Fibroblast of peridontal ligament (primary cell): ENCODE measurements around the gene FMNL3.
"Not testable (repeated sequence)": the region's sequence is repeated elsewhere in the genome, so short reads cannot be mapped to it uniquely, and the experiment has no call there.

Source experiments
- DNase-seq: peaks from one replicate; pipeline ENCODE4 v3.0.0-alpha.2; 2010; ENCODE audit errors: extremely low read depth

FMNL3 gene

DNA sequence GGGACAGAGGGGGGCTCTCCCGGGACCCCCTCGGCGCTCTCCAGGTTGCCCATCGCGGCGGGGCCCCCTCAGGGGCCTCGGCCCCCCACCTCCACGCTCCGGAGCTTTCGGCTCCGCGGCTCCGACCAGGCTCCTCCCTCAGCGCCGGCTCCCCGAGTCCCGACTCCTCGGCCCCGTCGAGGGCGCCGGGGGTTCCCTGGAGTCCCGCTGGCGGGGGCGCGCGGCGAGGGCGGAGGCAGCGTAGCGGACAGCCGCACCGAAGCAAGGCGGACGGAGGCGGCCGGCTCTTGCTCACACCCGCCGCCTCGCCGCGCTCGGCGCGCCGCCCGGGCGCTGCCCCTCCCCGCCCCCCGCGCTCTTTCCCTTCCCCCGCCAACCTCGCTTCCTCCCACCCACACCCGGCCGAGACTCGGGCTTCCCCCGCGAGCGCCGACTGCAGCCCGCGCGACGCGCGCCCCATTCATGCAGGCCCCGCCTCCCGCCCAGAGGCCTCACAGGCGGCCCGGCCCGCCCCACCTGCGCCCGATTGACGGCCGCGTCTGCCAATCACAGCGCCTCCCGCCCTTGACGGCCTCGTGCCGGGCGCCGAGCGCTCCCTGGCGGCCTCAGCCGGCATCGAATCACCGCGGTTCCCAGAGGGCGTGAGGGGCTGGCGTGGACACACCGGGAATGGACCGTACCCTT lies at the start of gene FMNL3:
TSS of gene FMNL3 (minus strand) at position 278 of the 684 bp plus-strand sequence. CDS start at position 53, 225 bp downstream.
- DNase-seq = peak; percentile 92

DNA sequence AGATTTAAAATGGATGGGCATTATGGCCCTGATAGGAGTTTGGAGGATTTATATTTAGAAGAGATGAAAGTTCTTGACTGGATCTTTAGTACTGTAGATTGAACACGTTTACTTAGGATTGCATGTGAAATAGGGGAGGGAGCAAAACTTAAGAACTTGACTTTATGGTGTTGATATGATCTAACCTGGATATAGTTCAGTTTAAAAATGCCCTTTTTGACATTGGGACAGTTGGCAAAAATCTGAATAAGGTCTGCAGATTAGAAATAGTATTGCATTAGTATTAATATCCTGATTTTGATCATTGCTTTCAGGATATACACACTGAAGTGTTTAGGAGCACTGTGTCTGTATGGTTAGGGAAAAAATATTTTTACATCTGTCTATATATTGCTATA lies 43.8 kb upstream of the FMNL3 start:
- no peak for DNase-seq

DNA sequence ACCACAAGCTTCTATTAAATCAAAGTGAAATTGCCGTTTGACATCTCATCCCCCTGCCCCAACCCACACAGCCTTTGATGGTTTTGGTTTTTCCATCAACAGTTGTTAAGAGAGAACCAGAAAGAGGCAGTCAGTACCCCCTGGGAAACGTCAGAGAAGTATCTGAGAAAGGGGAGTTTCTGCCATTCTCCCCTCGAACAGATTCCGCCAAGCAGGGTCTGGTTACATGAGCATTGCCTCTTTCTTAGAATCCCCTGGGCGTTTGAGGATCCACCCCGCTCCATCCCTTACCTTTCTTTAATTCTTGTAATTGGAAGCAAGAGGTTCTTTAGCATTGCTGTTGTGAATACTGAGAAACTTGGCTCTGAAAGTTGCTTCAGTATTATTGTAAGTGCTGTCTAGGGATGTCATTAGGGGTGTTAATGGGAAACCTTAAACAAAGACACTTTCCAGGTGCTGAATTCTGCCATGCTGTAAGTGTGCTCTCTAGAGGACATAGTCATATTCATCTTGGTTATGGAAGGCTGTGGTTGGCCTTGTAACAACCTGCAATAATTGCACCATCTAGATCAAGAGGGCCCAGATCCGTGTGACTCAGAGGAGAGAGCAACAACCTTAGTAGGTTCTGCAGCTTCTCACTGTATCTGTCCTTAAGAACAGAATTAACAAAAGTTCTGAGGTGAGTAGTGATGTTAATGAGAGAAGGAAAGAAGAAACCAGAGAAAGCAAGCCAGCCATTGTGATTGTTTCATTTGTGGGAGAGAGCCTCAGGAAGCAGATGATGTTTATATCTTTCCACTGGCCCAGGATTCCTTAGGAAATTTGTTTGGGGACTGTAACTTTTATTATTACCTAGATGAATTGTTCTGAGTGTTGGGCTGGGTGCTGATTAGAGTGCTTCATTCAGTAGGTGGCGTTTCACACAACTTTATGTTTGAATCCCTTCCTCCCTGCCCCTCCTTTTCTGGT lies 43.1 kb upstream of the FMNL3 start:
- DNase-seq = peak; percentile 71

- peak; percentile 18 for DNase-seq
Measured at GRCh38 chr12:49748800-49749199, 41.6 kb upstream of the FMNL3 start.

- DNase-seq = peak; percentile 45
Measured at GRCh38 chr12:49748306-49748705, 41.1 kb upstream of the FMNL3 start.

DNA sequence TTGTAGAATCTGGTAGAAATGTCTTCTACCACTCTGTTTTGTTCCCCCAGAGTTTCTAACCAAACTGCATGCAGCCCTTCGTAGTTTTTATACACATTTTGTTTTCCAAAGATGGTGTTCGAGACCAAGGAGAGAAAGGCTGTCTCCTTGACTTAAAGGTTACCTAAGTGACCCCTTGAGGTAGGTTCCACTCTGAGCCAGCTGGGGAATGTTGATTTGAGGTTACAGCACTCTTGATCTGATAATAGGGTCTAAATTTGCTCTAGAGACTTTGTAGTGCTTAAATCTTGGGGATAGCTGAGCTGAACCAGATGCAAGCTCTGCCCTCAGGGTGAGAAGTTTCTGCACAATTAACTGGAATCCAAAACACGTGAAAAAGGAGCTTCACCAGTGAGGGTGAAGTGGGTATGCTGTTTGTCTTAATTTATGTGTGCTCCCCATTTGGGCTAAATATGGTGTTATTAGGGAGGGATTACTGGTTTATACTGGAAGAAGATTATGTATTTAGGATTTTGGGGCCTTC lies 37.2 kb upstream of the FMNL3 start:
- DNase-seq = no peak

GRCh38 chr12:49741882-49742620 lies 34.8 kb upstream of the FMNL3 start:
- DNase-seq = peak; percentile 78

- DNase-seq = peak; percentile 100
Measured at GRCh38 chr12:49740930-49741881, 34.0 kb upstream of the FMNL3 start, which contains the start of gene TMBIM6. Gene TMBIM6 (plus strand): TSS chr12:49741557. CDS start chr12:49752494, 10,937 bp downstream.

GRCh38 chr12:49740277-49740676 lies 33.1 kb upstream of the FMNL3 start:
- DNase-seq = not testable (repeated sequence)

DNA sequence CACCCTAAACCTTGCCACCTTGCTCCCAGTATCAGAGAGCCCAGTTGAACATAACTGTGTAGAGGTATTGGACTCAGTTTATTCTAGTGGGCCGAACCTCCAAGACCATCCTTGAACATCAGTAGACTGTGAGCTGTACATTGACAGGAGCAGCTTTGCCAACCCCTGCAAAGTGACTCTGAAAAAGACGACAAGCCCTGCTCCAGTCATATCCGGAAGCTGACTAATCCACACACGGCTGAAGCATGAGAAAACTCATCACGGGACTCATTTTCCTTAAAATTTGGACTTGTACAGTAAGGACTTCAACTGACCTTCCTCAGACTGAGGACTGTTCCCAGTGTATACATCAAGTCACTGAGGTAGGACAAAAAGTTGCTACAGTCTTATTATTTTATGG lies 31.5 kb upstream of the FMNL3 start:
- not testable (repeated sequence) for DNase-seq

DNA sequence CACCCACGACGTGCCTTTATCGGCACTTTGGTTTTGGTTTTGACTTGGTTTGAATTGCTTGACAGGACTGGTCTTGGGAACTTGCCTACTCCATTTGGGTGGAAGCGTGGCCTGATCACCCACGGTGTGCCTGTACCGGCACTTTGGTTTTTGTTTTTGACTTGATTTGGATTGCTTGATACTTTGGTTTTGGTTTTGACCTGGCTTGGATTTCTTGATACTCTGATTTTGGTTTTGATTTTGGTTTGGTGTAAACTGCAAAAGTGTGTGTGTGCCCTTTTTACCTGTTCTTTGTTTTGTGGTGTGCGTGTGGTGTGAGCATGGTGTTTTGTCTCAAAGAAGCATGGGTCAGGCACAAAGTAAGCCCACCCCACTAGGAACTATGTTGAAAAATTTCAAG lies 27.7 kb upstream of the FMNL3 start:
- DNase-seq = not testable (repeated sequence)

DNA sequence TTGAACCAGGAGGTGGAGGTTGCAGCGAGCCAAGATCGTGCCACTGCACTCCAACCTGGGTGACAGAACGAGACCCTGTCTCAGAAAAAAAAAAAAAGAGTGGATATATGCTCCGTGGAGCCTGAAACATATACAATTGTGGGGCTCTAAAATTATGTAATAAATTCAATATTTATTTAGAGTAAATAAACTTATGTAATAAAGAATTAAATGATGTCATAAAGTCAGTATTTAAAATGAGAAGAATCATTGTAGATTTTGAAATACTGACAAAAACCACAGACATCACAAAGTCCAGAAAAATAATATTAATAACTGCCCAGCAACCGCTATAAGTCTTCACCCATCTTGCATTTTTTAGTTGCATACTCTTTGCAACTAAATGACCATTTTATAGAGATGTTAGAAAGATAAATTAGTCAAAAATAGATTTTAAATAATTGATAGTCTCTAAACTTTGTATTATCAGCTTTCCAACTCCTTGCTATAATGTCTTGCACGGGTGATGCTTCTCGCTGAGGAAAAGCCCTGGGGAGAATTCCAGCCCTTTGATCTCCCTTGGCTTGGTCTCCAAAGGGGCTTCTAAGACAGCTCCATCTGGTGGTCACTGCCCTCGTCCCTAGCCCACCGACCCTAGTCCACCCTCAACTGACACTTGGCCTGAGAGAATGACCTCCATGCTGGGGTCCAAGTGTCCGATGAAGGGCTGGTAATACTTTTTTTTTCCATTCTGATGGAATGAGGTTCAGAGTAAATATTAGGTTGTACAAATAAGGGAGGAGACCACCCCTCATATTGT lies 26.2 kb upstream of the FMNL3 start:
- DNase-seq = no peak

DNA sequence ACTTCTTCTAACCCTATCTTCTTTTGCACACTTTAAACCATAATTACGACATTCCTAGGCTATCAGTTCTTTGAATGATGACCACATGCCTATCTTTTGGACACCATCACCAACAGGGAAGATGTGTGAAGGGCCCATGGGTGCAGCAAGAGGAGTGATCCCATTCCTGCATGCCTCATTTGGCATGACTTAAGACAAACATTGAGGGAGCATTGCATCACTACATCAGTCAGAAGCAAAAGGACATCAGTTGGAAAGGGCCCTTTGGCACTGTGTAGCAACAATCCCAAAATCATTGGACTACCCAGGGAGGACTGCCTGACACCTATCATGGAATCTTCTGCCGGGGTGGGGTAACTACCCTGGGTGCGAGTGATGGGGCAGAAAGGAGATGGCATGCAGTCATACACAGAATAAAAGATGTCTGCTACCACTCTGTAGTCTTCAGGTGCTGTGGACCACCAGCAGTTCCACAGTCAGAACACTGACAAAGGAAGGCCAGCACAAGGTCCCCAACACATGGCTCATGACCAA lies 23.4 kb upstream of the FMNL3 start:
- DNase-seq = no peak

DNA sequence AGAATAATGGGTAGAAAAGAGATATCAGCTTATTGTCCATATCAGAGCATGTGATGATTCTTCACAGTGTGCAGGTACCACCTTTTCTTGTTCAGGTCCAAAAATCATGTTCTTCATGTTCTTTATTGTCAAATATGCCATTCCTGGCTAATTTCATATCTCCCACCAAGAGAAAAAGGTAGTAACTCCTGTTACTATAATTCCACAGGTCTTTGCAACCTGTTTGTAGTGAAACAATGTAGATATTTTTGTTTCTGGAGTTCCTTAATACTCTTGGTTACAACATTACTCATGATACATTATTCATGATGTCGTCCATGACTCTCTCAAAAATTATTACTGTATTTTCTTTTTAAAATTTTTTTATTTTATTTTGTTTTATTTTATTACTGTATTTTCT lies 22.8 kb upstream of the FMNL3 start:
- DNase-seq = no peak

GRCh38 chr12:49728446-49728845 lies 21.2 kb upstream of the FMNL3 start:
- no peak for DNase-seq

DNA sequence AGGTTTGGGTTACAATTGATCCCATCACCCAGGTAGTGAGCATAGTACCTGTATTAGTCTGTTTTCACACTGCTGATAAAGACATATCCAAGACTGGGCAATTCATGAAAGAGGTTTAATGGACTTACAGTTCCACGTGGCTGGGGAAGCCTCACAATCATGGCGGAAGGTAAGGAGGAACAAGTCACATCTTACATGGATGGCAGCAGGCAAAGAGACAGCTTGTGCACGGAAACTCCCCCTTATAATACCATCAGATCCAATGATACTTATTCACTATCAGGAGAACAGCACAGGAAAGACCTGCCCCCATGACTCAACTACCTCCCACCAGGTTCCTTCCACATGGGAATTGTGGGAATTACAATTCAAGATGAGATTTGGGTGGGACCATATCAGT lies 14.2 kb upstream of the FMNL3 start:
- not testable (repeated sequence) for DNase-seq

GRCh38 chr12:49720214-49720613 lies 13.0 kb upstream of the FMNL3 start:
- DNase-seq = peak; percentile 28

- not testable (repeated sequence) for DNase-seq
Measured at GRCh38 chr12:49717800-49718199, 10.6 kb upstream of the FMNL3 start.

DNA sequence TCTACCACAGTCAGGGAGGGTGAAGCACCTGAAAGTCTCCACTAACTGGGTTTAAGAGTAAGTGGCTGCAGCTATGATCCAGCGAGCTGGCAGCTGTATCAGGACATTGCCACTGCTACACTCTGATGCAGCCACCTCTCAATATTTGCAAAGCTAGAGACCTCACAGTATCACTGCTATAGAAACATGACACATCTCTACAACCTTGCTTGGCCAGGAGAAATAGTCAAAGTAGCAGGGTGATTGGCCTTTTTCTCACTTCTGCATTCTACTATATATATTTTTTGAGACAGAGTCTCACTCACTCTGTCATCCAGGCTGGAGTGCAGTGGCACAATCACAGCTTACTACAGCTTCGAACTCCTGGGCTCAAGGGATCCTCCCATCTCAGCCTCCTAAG lies 9.3 kb upstream of the FMNL3 start:
- DNase-seq = no peak
